OCI-LY1 (cell line): ENCODE measurements around the gene SS18L1.

Experiments
- H2AFZ ChIP-seq: fragments of 200-600 bp; sonication (generic), shearing (Covaris generic); 2 replicates; pipeline ENCODE4 v1.6.0; 2014; ENCODE audit warnings: antibody characterized with exemption, mild to moderate bottlenecking, low read length
- H3F3A ChIP-seq: fragments of 200-600 bp; sonication (generic), shearing (Covaris generic); 2 replicates; pipeline ENCODE4 v1.6.0; 2014; ENCODE audit warnings: mild to moderate bottlenecking, antibody characterized with exemption, low read length, moderate library complexity; ENCODE audit not compliant: insufficient read depth
- H3K27ac ChIP-seq: fragments of 200-600 bp; sonication (generic); 2 replicates; pipeline ENCODE4 v1.5.1; 2014; ENCODE audit warnings: low read length, mixed run types, mild to moderate bottlenecking, low read depth; ENCODE audit not compliant: poor library complexity, severe bottlenecking
- H3K27me3 ChIP-seq: fragments of 200-600 bp; sonication (generic); 2 replicates; pipeline ENCODE4 v1.6.0; 2014; ENCODE audit warnings: antibody characterized with exemption, mild to moderate bottlenecking, low read length, moderate library complexity; ENCODE audit not compliant: insufficient read depth
- H3K36me3 ChIP-seq: fragments of 200-600 bp; sonication (generic); 2 replicates; pipeline ENCODE4 v1.6.1; 2014; ENCODE audit warnings: mild to moderate bottlenecking, antibody characterized with exemption, low read length, moderate library complexity, mixed read lengths; ENCODE audit not compliant: insufficient read depth
- H3K4me1 ChIP-seq: fragments of 200-600 bp; sonication (generic); 2 replicates; pipeline ENCODE4 v1.5.1; 2014; ENCODE audit warnings: mild to moderate bottlenecking, low read length, moderate library complexity; ENCODE audit not compliant: insufficient read depth, severe bottlenecking
- H3K4me2 ChIP-seq: fragments of 200-600 bp; sonication (generic), shearing (Covaris generic); 2 replicates; pipeline ENCODE4 v1.6.1; 2014; ENCODE audit warnings: low read length
- H3K4me3 ChIP-seq: fragments of 200-600 bp; sonication (generic); 2 replicates; pipeline ENCODE4 v1.5.1; 2014; ENCODE audit warnings: low read length, low read depth, mild to moderate bottlenecking, mixed read lengths; ENCODE audit not compliant: poor library complexity, severe bottlenecking
- H3K79me2 ChIP-seq: fragments of 200-600 bp; shearing (Covaris generic); 2 replicates; pipeline ENCODE4 v1.6.1; 2016; ENCODE audit warnings: mixed run types, low read length, mixed read lengths; ENCODE audit not compliant: insufficient read depth
- H3K9ac ChIP-seq: fragments of 200-600 bp; sonication (generic), shearing (Covaris generic); 2 replicates; pipeline ENCODE4 v1.6.1; 2014; ENCODE audit warnings: mild to moderate bottlenecking, low read length, mixed read lengths
- H3K9me2 ChIP-seq: fragments of 200-600 bp; sonication (generic), shearing (Covaris generic); 2 replicates; pipeline ENCODE4 v1.6.1; 2014; ENCODE audit warnings: low read depth, mild to moderate bottlenecking, low read length, mixed read lengths
- H3K9me3 ChIP-seq: fragments of 200-600 bp; shearing (Covaris generic); 2 replicates; pipeline ENCODE4 v1.6.1; 2014; ENCODE audit warnings: low read length, mixed read lengths
- H4K20me1 ChIP-seq: fragments of 200-600 bp; sonication (generic), shearing (Covaris generic); 2 replicates; pipeline ENCODE4 v1.6.0; 2016; ENCODE audit warnings: mild to moderate bottlenecking, low read length; ENCODE audit not compliant: insufficient read depth
- EZH2 ChIP-seq: fragments of 200-600 bp; sonication (generic), shearing (Covaris generic); IDR thresholded peaks from 2 replicates; pipeline ENCODE4 v1.8.0; 2017; ENCODE audit warnings: borderline replicate concordance, mixed run types, mild to moderate bottlenecking, antibody characterized with exemption, low read length, moderate library complexity, mixed read lengths
- TF ChIP-seq, protein P1 (sequence below): fragments of 200-600 bp; sonication (generic), shearing (Covaris generic); IDR thresholded peaks from 2 replicates; pipeline ENCODE4 v1.5.1; 2017; ENCODE audit warnings: mild to moderate bottlenecking, antibody characterized with exemption, low read length, moderate library complexity, mixed read lengths

The SS18L1 gene

DNA sequence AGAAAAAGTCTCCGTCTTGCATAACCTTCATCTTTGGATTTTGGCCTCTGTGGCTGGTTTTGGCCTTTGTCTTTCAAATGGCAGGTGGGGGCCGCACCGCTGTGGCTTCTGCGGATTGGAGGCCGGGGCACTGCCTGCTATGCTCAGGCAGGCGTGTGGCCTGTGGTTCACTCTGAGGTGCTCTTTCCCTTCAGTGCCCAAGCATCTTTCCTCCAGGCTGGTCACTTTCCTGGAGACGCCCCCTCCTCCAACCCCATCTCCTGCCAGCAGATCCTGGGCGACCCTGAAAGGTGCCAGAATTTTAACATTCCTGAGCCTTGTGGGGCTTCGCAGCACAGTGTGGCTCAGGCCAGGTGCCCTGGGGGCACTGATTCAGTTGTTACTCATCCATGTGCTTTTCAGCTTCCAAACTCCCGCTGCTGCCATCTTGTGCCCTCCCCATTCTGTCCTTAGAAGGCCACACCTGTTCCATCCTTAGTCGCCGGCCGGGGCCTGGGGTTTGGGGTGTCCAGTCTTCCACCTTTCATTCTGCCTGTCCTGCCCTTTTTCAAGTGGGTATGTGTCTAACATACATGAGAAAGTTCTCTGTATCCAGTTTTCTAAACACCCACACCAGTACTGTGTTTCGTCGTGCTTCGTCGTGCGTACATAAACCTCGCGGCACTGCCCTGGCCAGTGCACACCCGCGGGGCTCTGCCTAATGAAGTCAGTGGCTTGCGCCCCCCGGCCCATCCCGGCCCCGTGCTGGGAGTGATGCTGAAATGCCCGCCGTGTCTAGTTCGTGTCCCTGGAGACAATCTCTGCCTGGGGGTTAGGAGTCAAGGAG, 12.1 kb downstream of the SS18L1 start:
- Histone ChIP-seq H3K4me2 (no peak overlapping the region), H3K36me3 (peaks cover 19% of the 10 kb centered on the region; the same call in 1 of the 2 replicates), H3K27ac (no peak overlapping the region), H4K20me1 (no peaks in the 10 kb centered on the region), H3K4me3 (no peak overlapping the region), H3K79me2 (no peaks in the 10 kb centered on the region), H3K4me1 (peaks cover 3% of the 10 kb centered on the region), H3F3A (no peaks in the 10 kb centered on the region), H3K9me3 (no peaks in the 10 kb centered on the region), H3K9me2 (no peaks in the 10 kb centered on the region), H3K9ac (no peak overlapping the region), H3K27me3 (no peaks in the 10 kb centered on the region), H2AFZ (no peak overlapping the region)
- no peak for TF ChIP-seq EZH2
- TF ChIP-seq, protein P1, sequence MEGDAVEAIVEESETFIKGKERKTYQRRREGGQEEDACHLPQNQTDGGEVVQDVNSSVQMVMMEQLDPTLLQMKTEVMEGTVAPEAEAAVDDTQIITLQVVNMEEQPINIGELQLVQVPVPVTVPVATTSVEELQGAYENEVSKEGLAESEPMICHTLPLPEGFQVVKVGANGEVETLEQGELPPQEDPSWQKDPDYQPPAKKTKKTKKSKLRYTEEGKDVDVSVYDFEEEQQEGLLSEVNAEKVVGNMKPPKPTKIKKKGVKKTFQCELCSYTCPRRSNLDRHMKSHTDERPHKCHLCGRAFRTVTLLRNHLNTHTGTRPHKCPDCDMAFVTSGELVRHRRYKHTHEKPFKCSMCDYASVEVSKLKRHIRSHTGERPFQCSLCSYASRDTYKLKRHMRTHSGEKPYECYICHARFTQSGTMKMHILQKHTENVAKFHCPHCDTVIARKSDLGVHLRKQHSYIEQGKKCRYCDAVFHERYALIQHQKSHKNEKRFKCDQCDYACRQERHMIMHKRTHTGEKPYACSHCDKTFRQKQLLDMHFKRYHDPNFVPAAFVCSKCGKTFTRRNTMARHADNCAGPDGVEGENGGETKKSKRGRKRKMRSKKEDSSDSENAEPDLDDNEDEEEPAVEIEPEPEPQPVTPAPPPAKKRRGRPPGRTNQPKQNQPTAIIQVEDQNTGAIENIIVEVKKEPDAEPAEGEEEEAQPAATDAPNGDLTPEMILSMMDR = no peak

DNA sequence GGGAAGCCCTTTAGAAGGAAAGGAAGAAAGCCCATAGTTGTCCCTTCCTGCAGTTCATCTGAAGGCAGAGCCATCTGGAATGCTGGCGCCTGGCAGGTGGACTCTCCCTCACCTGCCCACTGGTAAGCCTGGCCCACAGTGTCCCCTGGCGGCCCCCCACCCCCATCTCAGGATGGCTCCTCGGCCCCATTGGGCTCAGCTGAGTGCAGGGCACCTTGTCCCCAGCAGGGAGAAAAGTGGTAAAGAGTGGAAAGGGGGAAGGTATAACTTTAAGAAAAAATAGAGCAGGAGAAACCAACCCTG, 12.6 kb downstream of the SS18L1 start:
- no peaks in the 10 kb centered on the region for H3F3A ChIP-seq
- no peaks in the 10 kb centered on the region for H3K9me2 ChIP-seq
- no peaks in the 10 kb centered on the region for H3K9me3 ChIP-seq
- peaks cover 3% of the 10 kb centered on the region for H3K4me1 ChIP-seq
- no peak overlapping the region for H3K4me2 ChIP-seq
- H3K27me3 ChIP-seq = no peaks in the 10 kb centered on the region
- no peak overlapping the region for H3K27ac ChIP-seq
- no peak for TF ChIP-seq EZH2
- TF ChIP-seq, protein P1 = no peak
- H4K20me1 ChIP-seq = no peaks in the 10 kb centered on the region
- peaks cover 19% of the 10 kb centered on the region; the same call in 1 of the 2 replicates for H3K36me3 ChIP-seq
- H3K9ac ChIP-seq = no peak overlapping the region
- H3K79me2 ChIP-seq = no peaks in the 10 kb centered on the region
- H2AFZ ChIP-seq = no peak overlapping the region
- no peak overlapping the region for H3K4me3 ChIP-seq

DNA sequence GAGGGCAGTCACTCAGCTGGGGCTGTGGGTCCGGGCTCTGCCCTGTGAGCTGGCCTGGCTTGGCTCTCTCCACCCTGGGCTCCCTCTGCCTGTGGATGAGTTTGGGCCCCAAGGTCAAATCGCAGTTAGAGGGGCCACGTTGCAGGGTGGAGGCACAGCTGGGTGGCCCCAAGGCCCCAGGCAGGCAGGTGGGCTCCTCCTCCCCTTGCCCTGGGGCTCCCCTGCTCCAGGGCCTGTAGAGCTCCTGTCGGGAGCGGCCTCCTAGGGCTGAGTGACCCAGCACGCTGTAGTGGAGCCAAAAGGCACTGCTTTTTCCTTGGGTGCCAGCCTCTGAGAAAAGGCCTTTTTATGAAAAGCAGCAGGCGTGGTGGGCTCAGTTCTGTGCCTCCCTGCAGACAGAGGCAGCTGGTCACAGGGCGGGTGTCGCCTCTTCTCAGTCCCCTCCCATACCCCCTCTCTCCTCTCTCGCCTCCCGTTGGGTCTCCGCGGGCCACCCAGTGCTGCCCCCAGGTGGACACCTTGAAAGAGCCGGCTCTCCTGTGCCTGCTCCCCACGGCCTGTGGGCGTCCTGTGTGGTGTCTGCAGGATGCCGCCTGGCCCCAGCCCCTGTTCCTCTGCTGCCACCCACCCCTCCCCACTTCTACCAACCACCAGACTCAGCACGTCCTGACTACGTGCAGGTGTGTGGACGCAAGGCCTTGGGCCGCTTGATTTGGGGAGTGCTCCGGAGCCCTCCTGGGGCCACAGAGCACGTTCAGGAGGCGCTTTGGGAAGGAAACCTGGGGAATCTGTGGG, 13.2 kb downstream of the SS18L1 start:
- Histone ChIP-seq H3F3A (no peaks in the 10 kb centered on the region), H2AFZ (no peak overlapping the region), H3K36me3 (peaks cover 19% of the 10 kb centered on the region; the same call in 1 of the 2 replicates), H3K27me3 (no peaks in the 10 kb centered on the region), H3K9me2 (no peaks in the 10 kb centered on the region), H3K4me3 (no peak overlapping the region), H4K20me1 (no peaks in the 10 kb centered on the region), H3K4me1 (peaks cover 3% of the 10 kb centered on the region), H3K79me2 (no peaks in the 10 kb centered on the region), H3K27ac (no peak overlapping the region), H3K4me2 (no peak overlapping the region), H3K9me3 (no peaks in the 10 kb centered on the region), H3K9ac (no peak overlapping the region)
- no peak for TF ChIP-seq EZH2
- TF ChIP-seq, protein P1 = peak; percentile 71
